CD14-positive monocyte (primary cell): ENCODE data around the gene SAMD4B. TPM values are rescaled to one million over a fixed set of nuclear protein-coding genes. Genes with fewer than 3 reads are reported as not detected.
"Not testable (repeated sequence)": the region's sequence is repeated elsewhere in the genome, so short reads cannot be mapped to it uniquely, and the experiment has no call there.

Experiments
- DNase-seq, 3 donors: peaks; one replicate each; pipeline ENCODE4 v3.0.0-alpha.2; 2011 to 2022
- H2AFZ ChIP-seq: 2 replicates; pipeline ENCODE4 v1.6.0; 2012; ENCODE audit warnings: mild to moderate bottlenecking, low read depth, low read length, inconsistent platforms; ENCODE audit not compliant: insufficient read depth, poor library complexity, severe bottlenecking
- H3K27ac ChIP-seq, 2 donors: 1 replicate in 1 of 2; 2 replicates in 1 of 2; pipeline ENCODE4 v1.5.1; 2012 to 2013; ENCODE audit warnings: low read length in 2 of 2, control low read depth in 1 of 2, inconsistent platforms in 1 of 2, low read depth in 1 of 2, mild to moderate bottlenecking in 1 of 2
- H3K27me3 ChIP-seq, 2 donors: one replicate each; pipeline versions ENCODE4 v1.6.0 to v1.6.1; 2011 to 2013; ENCODE audit warnings: low read length in 2 of 2; ENCODE audit not compliant: control insufficient read depth in 2 of 2, insufficient read depth in 2 of 2
- H3K36me3 ChIP-seq, 2 donors: replicated peaks in 1 of 2; 1 replicate in 1 of 2; 2 replicates in 1 of 2; pipeline versions ENCODE4 v1.5.1 to v1.6.1; 2012 to 2013; ENCODE audit warnings: low read length in 2 of 2, control low read depth in 1 of 2, inconsistent platforms in 1 of 2, mild to moderate bottlenecking in 1 of 2; ENCODE audit not compliant: insufficient read depth in 2 of 2, control insufficient read depth in 1 of 2
- H3K4me1 ChIP-seq, 2 donors: 1 replicate in 1 of 2; 2 replicates in 1 of 2; pipeline versions ENCODE4 v1.5.1 to v1.6.1; 2012 to 2013; ENCODE audit warnings: low read length in 2 of 2, control low read depth in 1 of 2, inconsistent platforms in 1 of 2, mild to moderate bottlenecking in 1 of 2, moderate library complexity in 1 of 2; ENCODE audit not compliant: insufficient read depth in 2 of 2, control insufficient read depth in 1 of 2
- H3K4me2 ChIP-seq: replicated peaks from 2 replicates; pipeline ENCODE3; 2012; ENCODE audit warnings: low read length, moderate library complexity, mild to moderate bottlenecking; ENCODE audit not compliant: poor library complexity, severe bottlenecking; ENCODE audit errors: extremely low read depth
- H3K4me3 ChIP-seq, 3 experiments: fragments of 200-600 bp in 1 of 3; sonication (generic) in 1 of 3; replicated peaks in 1 of 3; 1 replicate in 2 of 3; 2 replicates in 1 of 3; pipeline ENCODE4 v1.5.1; 2011 to 2013; ENCODE audit warnings: low read length in 3 of 3, mild to moderate bottlenecking in 3 of 3, control low read depth in 2 of 3, low read depth in 2 of 3, inconsistent platforms in 1 of 3, moderate library complexity in 1 of 3
- H3K79me2 ChIP-seq: 2 replicates; pipeline ENCODE4 v1.6.0; 2012; ENCODE audit warnings: mild to moderate bottlenecking, control low read depth, inconsistent platforms, low read length, moderate library complexity; ENCODE audit not compliant: insufficient read depth
- H3K9ac ChIP-seq: 2 replicates; pipeline ENCODE4 v1.6.0; 2017; ENCODE audit warnings: low read length, mild to moderate bottlenecking; ENCODE audit not compliant: insufficient read depth, poor library complexity, severe bottlenecking
- H3K9me3 ChIP-seq, 2 donors: replicated peaks in 1 of 2; 1 replicate in 1 of 2; 2 replicates in 1 of 2; pipeline versions ENCODE4 v1.5.1 to v1.6.1; 2012 to 2013; ENCODE audit warnings: low read length in 2 of 2, control low read depth in 1 of 2; ENCODE audit not compliant: control insufficient read depth in 1 of 2, insufficient read depth in 1 of 2
- H4K20me1 ChIP-seq: 2 replicates; pipeline ENCODE4 v1.6.0; 2012; ENCODE audit warnings: mild to moderate bottlenecking, low read length, control low read depth, moderate library complexity; ENCODE audit not compliant: insufficient read depth
- H3K27ac Mint-ChIP-seq, 7 donors: one replicate each; pipeline ENCODE4 v1.8.0; 2020; ENCODE audit warnings: mild to moderate bottlenecking in 7 of 7, mixed read lengths in 7 of 7, moderate library complexity in 6 of 7, inconsistent platforms in 2 of 7
- H3K27me3 Mint-ChIP-seq, 3 donors: one replicate each; pipeline ENCODE4 v1.8.0; 2021 to 2022; ENCODE audit warnings: low read depth in 3 of 3, mild to moderate bottlenecking in 3 of 3, mixed read lengths in 3 of 3, moderate library complexity in 3 of 3, inconsistent platforms in 1 of 3
- H3K36me3 Mint-ChIP-seq, 2 donors: one replicate each; pipeline ENCODE4 v1.8.0; 2020; ENCODE audit warnings: mixed read lengths in 2 of 2, inconsistent platforms in 1 of 2, mild to moderate bottlenecking in 1 of 2
- H3K4me1 Mint-ChIP-seq: one replicate; pipeline ENCODE4 v1.8.0; 2020; ENCODE audit warnings: mild to moderate bottlenecking, mixed read lengths
- H3K4me3 Mint-ChIP-seq, 2 donors: one replicate each; pipeline ENCODE4 v1.8.0; 2020; ENCODE audit warnings: mild to moderate bottlenecking in 2 of 2, mixed read lengths in 2 of 2, moderate library complexity in 1 of 2
- H3K9me3 Mint-ChIP-seq, 7 donors: one replicate each; pipeline ENCODE4 v1.8.0; 2020 to 2022; ENCODE audit warnings: mixed read lengths in 7 of 7, mild to moderate bottlenecking in 6 of 7, moderate library complexity in 6 of 7, inconsistent platforms in 2 of 7
- WGBS: methylation state at CpG from one replicate; pipeline ENCODE4 v1.1.5; 2013; ENCODE audit warnings: missing lambda C conversion rate; ENCODE audit not compliant: insufficient coverage; 5-methylcytosine and 5-hydroxymethylcytosine counted together
- intact Hi-C, 2 donors: fragments of 100-400 bp; cut with micrococcal nuclease; formaldehyde crosslinking; loops; one replicate each; pipeline versions ENCODE4 v1.15.0 to v1.15.1; 2023
- polyA plus RNA-seq, 3 donors: library from polyadenylated mRNA; depleted of rRNA in 1 of 3; unstranded in 2 of 3; stranded (reverse) in 1 of 3; fragments of 300-500 nt in 2 of 3; fragments of >200 nt in 1 of 3; fragmentation: Illumina TruSeq in 2 of 3; gene quantifications; 1 replicate in 2 of 3; 2 replicates in 1 of 3; pipeline ENCODE4 v1.2.3, GENCODE V29; 2012 to 2021
- TF ChIP-seq, protein P1 (sequence below): fragments of 200-600 bp; IDR thresholded peaks from one replicate; pipeline ENCODE4 v1.8.0; 2022; ENCODE audit warnings: antibody characterized with exemption, mild to moderate bottlenecking

The SAMD4B gene
- polyA plus RNA-seq, 3 donors: 4.5 to 56.6 (median 5.6) TPM

DNA sequence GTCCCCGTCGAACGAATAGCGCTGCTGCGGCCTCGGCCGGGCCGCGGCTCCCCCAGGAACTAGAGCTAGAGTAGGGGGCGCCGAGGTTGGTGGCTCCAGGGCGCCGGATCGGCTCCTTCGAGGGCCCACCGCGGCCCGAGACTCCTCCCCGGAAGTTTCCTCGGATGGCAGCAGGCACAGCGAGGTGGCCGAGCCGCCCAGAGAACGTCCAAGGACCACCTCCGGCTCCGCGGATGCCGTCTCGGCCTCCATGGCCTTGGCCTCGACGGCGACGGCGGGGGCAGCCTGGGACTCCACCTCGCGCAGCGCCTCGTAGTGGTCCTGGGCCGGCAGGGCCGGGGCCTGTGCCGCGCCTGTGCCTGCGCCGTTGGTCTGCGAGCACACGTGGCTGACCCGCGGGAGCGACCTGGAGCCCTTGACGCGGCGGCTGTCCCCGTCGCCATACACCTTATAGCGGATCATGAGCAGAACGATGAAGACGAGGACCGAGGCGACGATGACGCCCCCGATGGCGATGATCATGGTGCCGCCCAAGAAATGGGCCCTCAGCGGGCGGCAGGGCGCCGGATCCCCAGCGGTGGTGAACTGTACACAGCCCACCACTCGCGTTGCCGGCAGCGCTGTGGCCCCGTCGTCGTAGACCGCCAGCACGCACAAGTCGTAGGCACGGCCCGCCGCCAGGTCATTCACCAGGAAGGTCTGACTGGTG, 34.2 kb upstream of the SAMD4B start:
- 91% methylated on average over 82 of the region's 82 CpGs for WGBS
- no peak for DNase-seq

DNA sequence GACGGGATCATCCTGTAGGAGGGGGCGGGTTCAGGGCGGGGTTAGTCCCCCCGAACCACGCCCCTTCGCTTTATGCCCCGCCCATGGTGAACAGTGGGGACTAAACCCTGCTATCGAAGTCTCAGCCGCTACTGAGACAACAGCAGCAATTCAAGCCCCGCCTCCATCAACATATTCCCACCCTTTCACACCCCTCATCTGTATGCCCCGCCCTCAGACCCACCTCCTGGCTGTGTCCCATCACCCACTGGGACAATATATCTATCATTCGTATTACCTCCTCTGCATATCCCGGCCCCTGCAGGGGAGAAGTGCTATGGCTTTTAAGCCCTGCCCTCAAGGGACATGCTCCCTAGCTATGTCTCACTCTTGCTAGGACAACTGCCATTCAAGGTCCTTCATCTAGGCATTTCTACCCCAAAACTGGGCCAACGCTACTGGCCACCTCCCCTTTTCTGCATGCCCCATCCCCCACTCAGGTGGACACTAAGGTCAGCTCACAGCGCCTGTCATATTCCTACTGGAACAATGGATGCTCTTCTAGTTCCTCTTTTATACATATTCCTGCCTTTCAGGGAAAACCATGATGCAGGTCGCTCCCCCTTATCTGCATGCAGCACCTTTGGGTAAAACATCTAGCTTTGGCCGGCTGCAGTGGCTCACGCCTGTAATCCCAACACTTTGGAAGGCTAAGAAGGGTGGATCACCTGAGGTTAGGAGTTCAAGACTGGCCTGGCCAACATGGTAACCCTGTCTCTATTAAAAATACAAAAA, 33.5 kb upstream of the SAMD4B start:
- Mint-ChIP-seq H3K27ac (no peak overlapping the region), H3K4me1 (peaks cover 18% of the 10 kb centered on the region), H3K27me3 (peaks cover 0 to 2% (median 2%) of the 10 kb centered on the region in 3 donors), H3K36me3 (peaks cover 21 to 43% of the 10 kb centered on the region in 2 donors), H3K4me3 (no peak overlapping the region), H3K9me3 (peaks cover 0 to 4% (median 0%) of the 10 kb centered on the region in 7 donors)
- Histone ChIP-seq H3K27ac (no peak overlapping the region), H4K20me1 (no peaks in the 10 kb centered on the region), H3K79me2 (no peaks in the 10 kb centered on the region), H3K27me3 (no peaks in the 10 kb centered on the region), H3K9me3 (peaks cover 0 to 5% of the 10 kb centered on the region in 2 donors), H3K36me3 (peaks cover 4 to 19% of the 10 kb centered on the region in 2 donors), H3K4me2 (no peak overlapping the region), H2AFZ (no peak overlapping the region), H3K4me3 (no peak overlapping the region), H3K9ac (no peak overlapping the region), H3K4me1 (no peaks in the 10 kb centered on the region)
- 96% methylated on average over 14 of the region's 18 CpGs for WGBS
- intact Hi-C loops: no loop called here
- no peak for DNase-seq
- TF ChIP-seq, protein P1, sequence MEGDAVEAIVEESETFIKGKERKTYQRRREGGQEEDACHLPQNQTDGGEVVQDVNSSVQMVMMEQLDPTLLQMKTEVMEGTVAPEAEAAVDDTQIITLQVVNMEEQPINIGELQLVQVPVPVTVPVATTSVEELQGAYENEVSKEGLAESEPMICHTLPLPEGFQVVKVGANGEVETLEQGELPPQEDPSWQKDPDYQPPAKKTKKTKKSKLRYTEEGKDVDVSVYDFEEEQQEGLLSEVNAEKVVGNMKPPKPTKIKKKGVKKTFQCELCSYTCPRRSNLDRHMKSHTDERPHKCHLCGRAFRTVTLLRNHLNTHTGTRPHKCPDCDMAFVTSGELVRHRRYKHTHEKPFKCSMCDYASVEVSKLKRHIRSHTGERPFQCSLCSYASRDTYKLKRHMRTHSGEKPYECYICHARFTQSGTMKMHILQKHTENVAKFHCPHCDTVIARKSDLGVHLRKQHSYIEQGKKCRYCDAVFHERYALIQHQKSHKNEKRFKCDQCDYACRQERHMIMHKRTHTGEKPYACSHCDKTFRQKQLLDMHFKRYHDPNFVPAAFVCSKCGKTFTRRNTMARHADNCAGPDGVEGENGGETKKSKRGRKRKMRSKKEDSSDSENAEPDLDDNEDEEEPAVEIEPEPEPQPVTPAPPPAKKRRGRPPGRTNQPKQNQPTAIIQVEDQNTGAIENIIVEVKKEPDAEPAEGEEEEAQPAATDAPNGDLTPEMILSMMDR: no peak

More for the DNA sequence above, 34.2 kb upstream of the SAMD4B start:
- Histone ChIP-seq H3K4me3 (no peak overlapping the region), H3K9me3 (peaks cover 0 to 5% of the 10 kb centered on the region in 2 donors), H3K79me2 (no peaks in the 10 kb centered on the region), H3K4me2 (no peak overlapping the region), H3K9ac (no peak overlapping the region), H3K4me1 (no peaks in the 10 kb centered on the region), H3K27ac (no peak overlapping the region), H3K36me3 (peaks cover 0 to 13% of the 10 kb centered on the region in 2 donors), H2AFZ (no peak overlapping the region), H4K20me1 (no peaks in the 10 kb centered on the region), H3K27me3 (no peaks in the 10 kb centered on the region)
- Mint-ChIP-seq H3K27me3 (peaks cover 0 to 4% (median 3%) of the 10 kb centered on the region in 3 donors), H3K27ac (no peak overlapping the region), H3K36me3 (peaks cover 15 to 37% of the 10 kb centered on the region in 2 donors), H3K4me1 (peaks cover 18% of the 10 kb centered on the region), H3K4me3 (no peak overlapping the region), H3K9me3 (peaks cover 0 to 4% (median 0%) of the 10 kb centered on the region in 7 donors)
- intact Hi-C loops: no loop called here
- TF ChIP-seq, protein P1: no peak

DNA sequence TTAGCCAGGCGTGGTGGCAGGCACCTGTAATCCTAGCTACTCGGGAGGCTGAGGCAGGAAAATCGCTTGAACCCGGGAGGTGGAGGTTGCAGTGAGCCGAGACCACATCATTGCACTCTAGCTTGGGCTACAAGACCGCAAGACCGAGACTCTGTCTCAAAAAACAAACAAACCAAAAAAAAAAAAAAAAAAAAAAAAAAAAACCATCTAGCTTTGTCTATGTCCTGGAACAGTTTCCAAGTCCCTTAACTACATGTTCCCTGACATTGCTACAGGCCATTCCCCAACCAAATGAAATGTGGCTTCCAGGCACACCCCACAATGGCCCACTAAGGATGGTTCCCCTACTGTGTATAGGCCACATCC, 32.9 kb upstream of the SAMD4B start:
- peaks cover 24 to 49% of the 10 kb centered on the region in 2 donors for H3K36me3 Mint-ChIP-seq
- H3K9me3 ChIP-seq, intact Hi-C loops, H3K4me3 Mint-ChIP-seq, H3K79me2 ChIP-seq, H3K4me2 ChIP-seq, H3K9me3 Mint-ChIP-seq, H3K27ac ChIP-seq, H3K4me1 ChIP-seq, H4K20me1 ChIP-seq, H3K4me3 ChIP-seq, DNase-seq, H3K9ac ChIP-seq, H2AFZ ChIP-seq, H3K27ac Mint-ChIP-seq, H3K27me3 ChIP-seq, H3K27me3 Mint-ChIP-seq: not testable (repeated sequence)
- H3K4me1 Mint-ChIP-seq: peaks cover 18% of the 10 kb centered on the region
- peaks cover 10 to 24% of the 10 kb centered on the region in 2 donors for H3K36me3 ChIP-seq
- WGBS: 100% methylated on average over 1 of the region's 7 CpGs
